Colon (tissue), 2 donors: ENCODE data around the gene HSD17B8.

Source experiments
- FAIRE-seq: peaks from 2 replicates; lab custom pipeline; 2012; peaks lifted over from hg19 to GRCh38; lab: Jason Lieb, UNC
- donor health status: control.
- donor health status: control.

HSD17B8 gene

DNA sequence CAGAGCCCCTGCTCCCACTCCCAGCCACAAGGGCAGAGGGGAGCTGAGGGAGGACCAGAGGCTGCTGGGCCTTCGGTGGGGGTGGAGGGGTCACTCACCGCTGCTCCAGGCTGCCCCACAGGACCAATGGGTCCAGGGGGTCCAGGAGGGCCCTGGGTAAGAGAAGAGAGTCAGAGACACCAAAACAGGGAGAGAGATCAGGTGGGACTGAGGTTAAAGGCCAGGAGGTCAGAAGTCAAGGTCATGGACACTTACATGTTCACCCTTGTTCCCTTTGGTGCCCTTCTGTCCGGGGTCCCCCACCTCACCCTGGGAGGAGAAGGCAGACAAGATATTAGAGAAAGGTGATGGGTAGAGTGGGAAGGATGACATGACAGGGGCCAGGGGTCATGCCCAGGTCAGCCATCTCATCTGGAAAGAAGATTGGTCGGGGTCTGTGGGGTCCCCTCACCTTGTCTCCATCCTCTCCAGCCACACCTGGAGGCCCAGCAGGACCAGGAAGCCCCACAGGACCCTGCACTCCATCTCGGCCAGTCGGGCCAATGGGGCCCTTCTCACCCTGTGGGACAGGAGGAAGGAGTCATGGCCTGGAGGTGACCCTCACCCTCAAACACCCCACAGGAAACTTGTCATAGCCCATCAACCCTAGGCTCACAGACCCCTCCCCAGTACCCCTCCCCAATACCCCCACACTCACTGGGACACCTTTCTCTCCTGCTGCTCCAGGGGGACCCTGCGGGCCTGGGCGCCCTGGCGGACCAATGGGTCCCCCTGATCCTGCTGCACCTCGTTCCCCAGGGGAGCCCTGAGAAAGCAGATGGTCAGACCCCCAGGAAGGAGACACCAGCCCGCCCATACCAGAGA, 33.2 kb upstream of the HSD17B8 start:
- no peak for FAIRE-seq

DNA sequence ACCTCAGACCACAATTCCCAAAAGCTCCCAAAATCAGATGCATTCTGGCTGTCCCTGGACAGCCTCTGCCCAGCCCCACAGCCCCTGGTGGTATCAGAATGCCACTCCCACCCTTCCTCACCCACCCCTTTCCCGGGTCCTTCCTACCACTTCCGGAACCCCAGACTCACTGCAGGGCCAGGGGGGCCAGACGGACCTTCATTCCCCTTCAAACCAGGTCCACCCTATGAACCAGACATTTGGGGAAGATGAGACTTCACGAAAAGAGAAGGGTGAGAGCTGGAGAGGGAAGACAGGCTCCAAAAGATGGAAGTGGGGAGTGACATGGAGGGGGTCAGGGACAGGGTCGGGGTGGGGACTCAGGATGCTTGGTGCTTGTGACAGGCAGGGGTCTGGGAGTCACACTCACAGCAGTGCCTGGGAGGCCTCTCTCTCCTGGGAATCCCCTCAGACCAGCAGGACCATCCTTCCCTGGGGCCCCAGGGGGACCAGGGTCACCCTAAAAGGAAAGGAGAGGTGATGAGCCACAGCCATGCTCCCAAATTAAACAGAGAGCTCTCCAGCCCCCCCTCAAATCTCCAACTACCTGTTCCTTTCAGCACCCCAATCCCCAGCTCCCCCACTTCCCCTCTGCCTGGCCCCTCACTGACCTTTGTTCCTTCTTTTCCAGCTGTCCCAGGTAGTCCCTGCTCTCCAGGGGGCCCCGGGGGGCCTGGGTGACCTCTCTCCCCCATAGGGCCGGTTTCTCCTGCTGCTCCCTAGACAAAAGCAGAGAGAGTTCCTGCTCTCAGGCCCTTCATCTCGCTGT, 32.4 kb upstream of the HSD17B8 start:
- no peak for FAIRE-seq

DNA sequence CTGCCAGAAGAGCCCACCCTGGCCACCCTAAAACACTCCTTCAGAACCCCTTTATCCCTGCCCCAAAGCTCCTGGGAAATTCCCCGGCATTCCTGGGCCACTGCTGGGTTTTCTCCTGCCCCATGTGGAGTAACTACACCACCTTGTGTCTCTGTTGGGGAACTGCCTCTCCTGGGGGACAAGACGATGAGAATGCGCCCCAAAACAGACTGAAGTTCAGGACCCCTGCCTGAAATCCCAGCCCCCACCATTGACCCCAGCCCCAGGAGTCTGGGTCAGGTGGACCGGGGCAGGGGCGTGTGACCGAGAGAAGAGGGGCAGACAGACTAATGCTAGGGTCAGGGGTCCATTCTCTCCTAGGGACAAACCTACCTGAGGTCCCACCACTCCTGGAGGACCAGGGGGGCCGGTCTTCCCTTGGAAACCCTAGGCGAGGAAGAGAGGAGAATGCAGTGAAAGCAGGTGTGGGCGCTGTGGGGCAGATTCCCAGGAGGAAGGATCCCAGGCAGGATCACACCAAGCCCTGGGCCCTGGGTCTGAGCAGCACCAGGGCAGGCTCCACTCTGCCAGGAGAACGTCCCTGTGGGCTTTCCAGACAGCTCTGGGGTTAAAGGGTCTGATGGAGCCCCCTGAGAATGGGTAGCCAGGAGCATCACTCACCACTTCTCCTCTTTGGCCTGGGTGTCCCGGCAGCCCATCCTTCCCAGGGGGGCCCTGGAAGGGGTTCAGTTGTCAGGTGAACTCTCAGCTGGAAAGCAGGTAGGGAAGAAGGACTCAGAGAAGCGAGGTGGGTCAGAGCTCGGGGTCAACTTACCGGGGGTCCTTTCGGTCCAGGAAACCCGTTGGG, 31.5 kb upstream of the HSD17B8 start:
- no peak for FAIRE-seq

GRCh38 chr6:33173535-33174180, 30.8 kb upstream of the HSD17B8 start:
- FAIRE-seq, result no peak

DNA sequence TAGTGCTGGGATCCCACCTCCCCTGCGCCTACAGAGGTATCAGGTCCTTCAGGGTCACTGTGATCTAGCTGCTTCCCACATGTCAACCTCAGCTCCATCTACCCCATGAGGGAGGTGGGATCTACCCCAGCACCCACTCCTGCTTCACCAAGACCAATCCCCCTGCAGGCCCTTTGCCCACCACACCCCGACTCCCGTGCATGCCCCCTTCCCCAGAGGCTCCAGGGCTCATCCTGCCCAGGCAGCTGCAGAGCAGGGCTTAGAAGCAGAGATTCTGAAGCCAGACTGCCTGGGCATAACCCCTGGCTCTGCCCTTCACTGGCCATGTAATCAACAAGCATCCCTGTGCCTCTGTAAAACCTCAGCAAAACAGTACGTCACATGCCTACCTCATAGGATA, 29.7 kb upstream of the HSD17B8 start:
- FAIRE-seq, result no peak

GRCh38 chr6:33175436-33176069, 28.9 kb upstream of the HSD17B8 start:
- no peak for FAIRE-seq

DNA sequence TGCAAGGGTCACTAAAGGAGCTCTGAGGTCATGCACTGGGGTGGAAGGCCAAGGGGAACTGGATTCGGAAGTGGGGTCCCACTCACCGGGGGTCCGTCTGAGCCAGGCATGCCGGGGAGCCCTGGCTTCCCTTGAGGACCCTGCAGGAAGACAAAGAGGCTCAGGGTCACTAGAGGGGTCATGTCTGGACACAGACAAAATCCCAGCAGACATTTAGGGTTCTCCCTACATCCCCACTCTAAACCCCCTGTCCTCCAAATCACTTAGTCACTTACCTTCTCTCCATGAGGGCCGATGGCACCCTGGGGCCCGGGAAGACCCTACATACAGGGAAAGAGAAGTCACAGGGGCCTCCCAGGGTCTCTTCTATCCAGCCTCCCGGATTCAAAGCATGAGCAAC, 27.5 kb upstream of the HSD17B8 start:
- FAIRE-seq, result no peak

- no peak for FAIRE-seq
Measured at GRCh38 chr6:33177552-33178446, 26.7 kb upstream of the HSD17B8 start.

GRCh38 chr6:33178755-33179475, 25.5 kb upstream of the HSD17B8 start:
- FAIRE-seq, result no peak

DNA sequence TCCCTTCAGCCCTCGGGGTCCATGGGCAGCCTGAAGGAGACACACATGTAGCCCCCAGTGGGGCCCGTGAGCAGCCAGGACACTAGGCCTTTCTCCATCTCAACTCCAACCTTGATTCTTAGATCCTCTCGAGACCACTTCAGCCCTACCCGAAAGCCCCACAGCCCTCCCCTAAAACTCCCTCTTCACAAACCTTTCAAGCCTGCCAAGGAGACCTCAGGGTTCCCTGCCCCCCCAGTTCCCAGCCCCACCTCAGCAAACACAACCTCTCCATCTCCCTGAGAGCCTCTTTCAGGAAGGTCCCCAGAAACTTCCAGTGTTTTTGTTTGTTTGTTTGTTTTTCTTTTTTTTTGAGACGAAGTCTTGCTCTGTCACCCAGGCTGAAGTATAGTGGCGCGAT, 23.3 kb upstream of the HSD17B8 start:
- no peak for FAIRE-seq

- no peak for FAIRE-seq
Measured at GRCh38 chr6:33183071-33183683, 21.3 kb upstream of the HSD17B8 start.

DNA sequence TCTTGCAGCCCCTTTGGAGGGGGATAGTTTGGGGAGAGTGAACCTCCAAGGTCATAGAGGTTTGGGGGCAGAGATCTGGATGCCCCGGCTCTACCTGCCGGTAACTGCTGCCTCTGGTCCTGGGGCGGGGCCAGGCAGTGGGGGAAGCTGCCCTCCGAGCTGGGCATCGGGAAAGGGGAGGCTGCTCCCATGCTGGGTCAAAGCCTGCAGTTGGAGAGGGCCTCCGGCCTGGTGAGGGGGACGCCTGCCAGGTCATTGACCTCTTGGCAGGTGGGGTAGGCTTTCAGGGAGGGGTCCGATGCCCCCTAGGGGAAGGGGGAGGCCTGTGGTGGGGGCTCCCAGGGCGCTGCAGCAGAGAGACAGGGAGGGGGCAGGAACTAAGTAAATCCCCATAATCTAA, 19.3 kb upstream of the HSD17B8 start:
- no peak for FAIRE-seq

GRCh38 chr6:33185654-33186187, 18.7 kb upstream of the HSD17B8 start:
- FAIRE-seq, result no peak

DNA sequence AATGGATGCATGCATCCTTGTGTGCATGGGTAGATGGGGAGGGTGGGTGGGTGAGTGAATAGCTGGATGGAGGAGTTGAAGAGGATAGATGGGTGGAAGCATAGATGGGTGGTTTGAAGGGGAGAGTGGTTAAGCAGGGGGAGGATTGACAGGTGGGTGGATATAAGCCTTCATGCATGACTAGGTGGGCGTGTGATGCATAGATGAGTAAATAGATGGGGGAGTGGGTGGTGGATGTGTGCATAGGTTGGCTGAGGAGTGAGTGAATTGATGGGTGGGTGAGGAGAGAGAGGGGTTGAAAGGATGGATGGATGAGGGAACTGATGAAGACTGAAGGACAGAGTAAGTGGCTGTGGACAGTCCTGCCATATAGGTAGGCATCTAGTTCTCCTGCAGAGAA, 16.6 kb upstream of the HSD17B8 start:
- no peak for FAIRE-seq

DNA sequence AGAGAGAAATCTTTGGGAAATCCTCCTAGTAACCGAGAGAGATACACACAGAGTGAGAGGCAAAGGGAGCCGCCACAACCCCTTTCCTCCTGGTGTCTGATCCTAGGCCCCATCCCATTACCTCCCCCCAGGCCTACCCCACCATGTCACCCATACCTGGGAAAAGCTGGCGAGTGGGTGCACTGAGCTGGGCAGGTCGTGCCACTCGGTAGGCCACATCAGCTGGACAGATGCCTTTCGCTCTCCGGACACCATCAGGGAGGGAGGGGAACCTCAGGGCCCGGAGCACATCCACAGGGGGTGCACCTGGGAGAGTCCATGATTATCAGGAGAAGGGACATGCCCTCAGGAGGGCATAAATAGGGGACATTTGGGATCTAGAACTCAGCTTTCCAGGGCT, 15.3 kb upstream of the HSD17B8 start:
- FAIRE-seq, result no peak

DNA sequence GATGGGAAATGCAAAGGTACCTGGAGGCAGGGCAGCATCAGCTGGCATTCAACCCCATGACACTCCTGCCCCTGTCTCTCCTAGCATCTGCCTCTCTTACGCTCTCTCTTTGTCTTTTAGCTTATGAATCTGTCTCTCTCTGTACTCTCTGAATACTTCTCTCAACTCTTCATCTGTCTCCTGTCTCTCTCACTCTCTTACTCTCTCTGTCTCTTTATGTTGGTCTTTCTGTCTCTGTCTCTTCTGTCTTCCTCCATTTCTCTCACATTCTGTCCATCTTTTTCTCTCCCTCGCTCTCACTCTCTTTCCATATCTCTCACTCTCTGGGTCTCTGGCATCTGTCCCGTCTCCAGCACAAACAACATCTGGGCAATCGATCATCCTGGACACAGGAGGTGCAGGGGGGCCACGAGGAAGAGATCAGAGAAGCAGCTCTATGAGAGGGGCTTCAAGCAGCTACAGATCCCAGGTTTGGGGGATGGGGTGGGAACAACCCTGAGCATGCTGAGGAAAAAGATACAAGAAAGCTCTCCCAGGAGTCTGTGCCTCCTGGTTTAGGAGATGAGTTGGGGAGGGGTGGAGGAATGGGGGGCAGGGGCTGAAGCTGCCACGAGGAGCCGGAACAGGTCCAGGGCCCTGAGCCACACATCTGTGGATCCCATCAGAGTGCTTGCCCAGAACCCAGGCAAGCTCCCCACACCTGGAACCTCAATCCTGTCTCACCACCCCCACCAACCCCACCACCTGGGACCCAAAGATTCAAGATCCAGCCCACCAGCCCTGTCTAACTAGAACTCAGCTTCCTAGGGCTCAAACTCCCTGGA, 14.6 kb upstream of the HSD17B8 start:
- FAIRE-seq, result no peak

GRCh38 chr6:33190504-33191107, 13.8 kb upstream of the HSD17B8 start:
- FAIRE-seq, result no peak
